Renal pelvis (tissue), 4 donors: ENCODE measurements around the gene NUP93. TPM values are rescaled to one million over a fixed set of nuclear protein-coding genes. Genes with fewer than 3 reads are reported as not detected.

Source experiments
- DNase-seq: peaks from one replicate; pipeline ENCODE4 v3.0.0-alpha.2; 2013
- polyA plus RNA-seq, 3 donors: library from polyadenylated mRNA; unstranded; fragments of 120-200 nt; gene quantifications; one replicate each; pipeline ENCODE4 v1.2.1, GENCODE V29; 2013; ENCODE audit not compliant: insufficient read length in 3 of 3

The NUP93 gene
- polyA plus RNA-seq, 3 donors: 84.3 to 96.6 (median 89.1) TPM

DNA sequence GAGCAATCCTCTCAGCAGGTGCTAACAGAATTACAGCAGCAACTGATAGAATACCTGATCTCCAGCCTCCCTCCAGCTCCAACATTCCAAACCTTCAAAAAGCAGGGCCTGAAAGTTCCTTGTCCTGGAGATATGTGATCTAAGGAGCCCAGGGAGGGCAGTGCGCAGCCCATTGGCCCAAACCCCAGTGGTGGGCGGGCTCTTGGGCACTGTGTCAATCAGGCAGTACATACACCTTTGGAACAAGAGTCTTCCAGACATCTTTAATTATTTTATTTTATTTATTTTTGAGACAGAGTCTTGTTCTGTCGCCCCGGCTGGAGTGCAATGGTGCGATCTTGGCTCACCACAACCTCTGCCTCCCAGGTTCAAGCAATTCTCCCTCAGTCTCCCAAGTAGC, 159.3 kb downstream of the NUP93 start:
- no peak for DNase-seq

DNA sequence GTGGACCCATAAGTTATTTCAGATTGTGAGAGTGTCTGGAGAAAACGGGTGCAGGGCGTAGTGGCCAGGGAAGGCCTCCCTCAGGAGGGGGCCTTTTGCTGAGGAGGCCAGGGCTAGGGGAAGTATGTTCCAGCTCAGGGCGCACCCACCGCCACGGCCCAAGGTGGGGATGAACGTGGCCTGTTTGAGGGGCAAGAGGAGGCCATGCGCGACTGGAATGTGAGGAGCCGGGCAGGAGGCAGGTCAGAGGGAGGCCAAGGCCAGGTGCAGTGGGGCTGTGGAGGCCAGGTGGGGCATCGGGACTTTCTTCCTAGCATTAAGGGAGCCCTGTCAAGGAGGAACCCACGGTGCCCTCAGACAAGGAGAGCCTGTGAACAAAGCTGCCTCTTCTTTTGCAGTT, 161.8 kb downstream of the NUP93 start:
- no peak for DNase-seq

DNA sequence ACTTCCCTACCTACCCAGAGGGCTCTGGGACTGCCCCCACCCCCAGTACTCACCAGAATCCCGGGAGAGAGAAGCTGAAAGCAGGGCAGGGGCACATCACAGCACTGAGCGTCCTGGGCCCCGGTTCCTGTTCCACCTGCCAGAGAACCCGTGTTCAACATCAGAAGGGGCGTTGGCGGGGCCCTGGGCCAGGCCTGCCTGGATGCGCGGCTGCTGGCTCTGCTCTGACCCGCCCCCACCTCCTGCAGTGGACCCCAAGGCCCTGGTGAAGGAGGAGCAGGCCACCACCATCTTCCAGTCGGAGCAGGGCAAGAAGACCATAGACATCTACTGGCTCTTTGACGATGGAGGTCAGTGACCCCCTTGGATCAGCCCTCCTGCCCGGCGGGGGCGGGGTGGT, 162.8 kb downstream of the NUP93 start:
- DNase-seq: no peak

DNA sequence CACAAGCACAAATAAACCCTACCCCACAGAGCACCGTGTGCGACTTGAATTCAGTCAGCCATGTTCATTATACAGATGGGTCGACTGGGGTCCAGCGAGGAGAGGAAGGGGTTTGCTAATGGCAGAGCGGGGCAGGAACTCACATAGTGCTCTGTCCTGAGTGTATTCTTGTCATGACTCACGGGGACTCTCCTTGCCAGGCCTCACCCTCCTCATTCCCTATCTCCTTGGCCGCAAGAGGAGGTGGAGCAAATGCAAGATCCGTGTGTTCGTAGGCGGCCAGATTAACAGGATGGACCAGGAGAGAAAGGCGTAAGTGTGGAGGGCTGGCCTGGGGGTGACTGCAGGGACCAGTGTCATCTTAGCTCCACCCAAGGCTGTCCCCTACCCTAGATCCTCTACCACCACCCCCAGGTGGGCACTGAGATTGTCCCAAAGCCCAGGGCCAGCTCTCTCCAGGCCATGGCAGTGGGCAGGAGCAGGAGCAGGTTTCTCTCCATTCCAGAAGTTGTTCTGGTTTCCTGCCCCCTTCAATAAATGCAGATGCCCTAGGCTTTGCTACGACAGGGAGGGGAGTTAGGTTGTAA, 164.5 kb downstream of the NUP93 start:
- no peak for DNase-seq

DNA sequence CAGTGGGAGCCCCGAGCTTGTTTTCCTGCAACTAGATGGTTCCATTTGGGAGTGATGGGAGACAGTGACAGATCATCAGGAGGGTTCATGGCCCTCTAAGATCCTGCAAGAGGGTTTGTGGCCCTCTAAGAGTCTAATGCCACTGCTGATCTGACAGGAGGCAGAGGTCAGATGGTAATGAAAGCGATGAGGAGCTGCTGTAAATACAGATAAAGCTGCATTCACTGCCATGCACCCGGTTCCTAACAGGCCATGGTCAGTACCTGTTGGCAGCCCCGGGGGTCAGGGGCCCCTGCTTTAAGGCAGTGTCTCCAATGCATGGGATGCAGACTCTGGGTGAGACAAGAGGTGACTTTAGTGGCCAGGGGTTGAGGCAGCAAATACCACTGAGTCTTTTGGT, 165.9 kb downstream of the NUP93 start:
- DNase-seq: no peak

DNA sequence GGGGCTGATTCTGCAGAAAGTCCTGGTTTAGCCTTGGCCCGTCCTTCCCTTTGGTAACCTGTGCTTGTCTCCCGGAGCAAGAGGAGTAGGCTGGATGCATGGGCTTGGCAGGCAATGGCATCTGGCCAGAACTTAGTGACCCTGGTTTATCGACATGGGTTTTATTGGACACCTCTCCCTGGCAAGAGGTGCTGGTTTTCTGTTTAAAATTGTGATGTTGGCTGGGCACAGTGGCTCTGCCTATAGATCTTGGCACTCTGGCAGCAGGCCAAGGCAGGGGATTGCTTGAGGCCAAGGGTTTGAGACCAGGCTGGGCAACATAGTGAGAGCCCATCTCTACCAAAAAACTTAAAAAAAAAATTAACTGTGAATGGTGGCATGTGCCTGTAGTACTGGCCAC, 166.3 kb downstream of the NUP93 start:
- no peak for DNase-seq

GRCh38 chr16:56897026-56897799, 167.3 kb downstream of the NUP93 start:
- DNase-seq: no peak

GRCh38 chr16:56898847-56899246, 168.9 kb downstream of the NUP93 start:
- DNase-seq: no peak

Other genes starting within 250 kb of the NUP93 start
- gene BBS2, start 210.1 kb upstream of the NUP93 start, polyA plus RNA-seq: 100 to 1,000 TPM in 1 of 3 donors, 10 to 100 TPM in 2; 67.3 to 114 (median 97.6) TPM
- gene MT4, start 165.1 kb upstream of the NUP93 start, polyA plus RNA-seq: not detected
- gene MT3, start 140.6 kb upstream of the NUP93 start, polyA plus RNA-seq: 1 to 10 TPM in 2 of 3 donors, not detected in 1; 1.9 to 2.5 TPM
- gene MT2A, start 121.5 kb upstream of the NUP93 start, polyA plus RNA-seq: 10 to 100 TPM; 26.6 to 27.3 (median 26.9) TPM
- 10 to 100 TPM; 18.0 to 44.4 (median 23.6) TPM for gene MT1E, start 104.3 kb upstream of the NUP93 start, polyA plus RNA-seq
- gene MT1M, start 97.5 kb upstream of the NUP93 start, polyA plus RNA-seq: under 1 TPM in 1 of 3 donors, not detected in 2; 0.26 TPM
- not detected for gene MT1A, start 91.5 kb upstream of the NUP93 start, polyA plus RNA-seq
- not detected for gene MT1B, start 78.2 kb upstream of the NUP93 start, polyA plus RNA-seq
- 10 to 100 TPM; 53.1 to 66.4 (median 65.7) TPM for gene MT1F, start 72.2 kb upstream of the NUP93 start, polyA plus RNA-seq
- 10 to 100 TPM; 30.1 to 89.3 (median 51.8) TPM for gene MT1G, start 62.1 kb upstream of the NUP93 start, polyA plus RNA-seq
- gene MT1H, start 60.3 kb upstream of the NUP93 start, polyA plus RNA-seq: 10 to 100 TPM in 2 of 3 donors, 1 to 10 TPM in 1; 5.8 to 27.8 (median 18.4) TPM
- gene MT1X, start 47.7 kb upstream of the NUP93 start, polyA plus RNA-seq: 10 to 100 TPM; 23.6 to 30.3 (median 28.1) TPM
- 10 to 100 TPM; 15.8 to 32.0 (median 27.7) TPM for gene SLC12A3, start 135.1 kb downstream of the NUP93 start, polyA plus RNA-seq
- gene HERPUD1, start 202.0 kb downstream of the NUP93 start, polyA plus RNA-seq: 100 to 1,000 TPM; 104 to 129 (median 108) TPM
- gene CETP, start 231.8 kb downstream of the NUP93 start, polyA plus RNA-seq: 10 to 100 TPM; 10.2 to 12.1 (median 10.5) TPM